Adrenal gland (tissue), 12 donors: Measurements from ENCODE around the gene RPS15. TPM values are rescaled to one million over a fixed set of nuclear protein-coding genes. Genes with fewer than 3 reads are reported as not detected.

Source experiments
- DNase-seq, 7 donors: peaks; one replicate each; pipeline ENCODE4 v3.0.0-alpha.2; 2019 to 2020
- H3K27ac ChIP-seq, 5 donors: fragments of 200-600 bp; sonication (generic) in 4 of 5; 1 replicate in 3 of 5; 2 replicates in 2 of 5; pipeline versions ENCODE4 v1.5.1 to v1.8.0; 2016 to 2020; ENCODE audit warnings: mild to moderate bottlenecking in 1 of 5
- H3K27me3 ChIP-seq: fragments of 200-600 bp; 2 replicates; pipeline ENCODE4 v1.8.0; 2021
- H3K36me3 ChIP-seq, 2 donors: fragments of 200-600 bp; replicated peaks in 1 of 2; 1 replicate in 1 of 2; 2 replicates in 1 of 2; pipeline versions ENCODE4 v1.5.1 to v1.8.0; 2018 to 2022
- H3K4me1 ChIP-seq, 2 donors: fragments of 200-600 bp; replicated peaks in 1 of 2; 1 replicate in 1 of 2; 2 replicates in 1 of 2; pipeline versions ENCODE4 v1.5.1 to v1.8.0; 2018 to 2021
- H3K4me3 ChIP-seq, 4 donors: fragments of 200-600 bp; sonication (generic) in 3 of 4; one replicate each; pipeline ENCODE4 v1.5.1; 2016 to 2018
- H3K9me3 ChIP-seq, 3 donors: fragments of 200-600 bp; sonication (generic) in 1 of 3; replicated peaks in 1 of 3; 1 replicate in 2 of 3; 2 replicates in 1 of 3; pipeline versions ENCODE4 v1.5.1 to v1.8.0; 2016 to 2021
- POLR2A ChIP-seq, 2 donors: fragments of 450-650 bp; IDR thresholded peaks; one replicate each; pipeline ENCODE4 v1.6.1; 2017; ENCODE audit warnings: antibody characterized with exemption in 2 of 2, mild to moderate bottlenecking in 2 of 2, moderate library complexity in 1 of 2
- WGBS, 4 donors: extraction: QIAGEN DNeasy Blood & Tissue Kit in 2 of 4; methylation state at CpG; one replicate each; pipeline versions ENCODE4 v1.1.5 to v1.1.7; 2013 to 2017; 5-methylcytosine and 5-hydroxymethylcytosine counted together
- intact Hi-C, 2 donors: fragments of 100-400 bp; cut with DNase I; formaldehyde crosslinking; loops; one replicate each; pipeline versions ENCODE4 v1.14.1 to v1.15.0; 2022 to 2023
- polyA plus RNA-seq, 3 donors: library from polyadenylated mRNA; stranded (reverse); fragments of 200-250 nt in 2 of 3; fragments of 350-450 nt in 1 of 3; fragmentation: Illumina TruSeq in 1 of 3; extraction: RNeasy Lipid Tissue Mini Kit (QIAGEN cat#74804) in 1 of 3; gene quantifications; one replicate each; pipeline ENCODE4 v1.2.3, GENCODE V29; 2013 to 2014
- total RNA-seq, 9 donors: library from RNA; depleted of rRNA in 4 of 9; stranded (reverse); fragments of >200 nt in 4 of 9; fragments of 120-200 nt in 1 of 9; fragmentation: NEBNext Ultra II Directional in 1 of 9; extraction: Animal tissue kit (Norgen Biotek cat#: 25700) in 1 of 9; gene quantifications; one replicate each; pipeline versions ENCODE4 v1.1.0 to v1.2.4, GENCODE V29; 2013 to 2023
- TF ChIP-seq, protein P1 (sequence below), 6 experiments: fragments of 450-650 bp in 4 of 6; fragments of 200-600 bp in 2 of 6; sonication (generic) in 1 of 6; IDR thresholded peaks; 1 replicate in 5 of 6; 2 replicates in 1 of 6; pipeline versions ENCODE4 v1.5.1 to v1.8.0; 2016 to 2021; ENCODE audit warnings: antibody characterized with exemption in 6 of 6, mild to moderate bottlenecking in 2 of 6, moderate library complexity in 1 of 6
- donor health status: healthy with polysubstance abuse.
- donor health status: Bipolar disorder and iron deficiency.
- donor health status: DM: yes; HTN: yes; CAD: no.
- donor health status: DM: no; HTN: no; CAD: no.
- donor health status: DM: no; HTN: no; CAD: no.
- donor health status: DM: yes; HTN: yes; CAD: no.

Gene RPS15
- total and polyA plus RNA-seq, 12 donors, result 471 to 4,071 (median 1,829) TPM

GRCh38 chr19:1410789-1411188 lies 27.4 kb upstream of the RPS15 start:
- Histone ChIP-seq H3K36me3 (peaks cover 0 to 12% of the 10 kb centered on the region in 2 donors), H3K27ac (peak overlapping the region; percentile 62 to 99 (median 94)), H3K27me3 (no peaks in the 10 kb centered on the region), H3K4me1 (peaks cover 39 to 53% of the 10 kb centered on the region in 2 donors), H3K4me3 (no peak overlapping the region), H3K9me3 (no peaks in the 10 kb centered on the region)
- 60 to 74% (median 72%) methylated on average over 6 to 9 of the region's 9 CpGs for WGBS, 4 donors
- TF ChIP-seq, protein P1, sequence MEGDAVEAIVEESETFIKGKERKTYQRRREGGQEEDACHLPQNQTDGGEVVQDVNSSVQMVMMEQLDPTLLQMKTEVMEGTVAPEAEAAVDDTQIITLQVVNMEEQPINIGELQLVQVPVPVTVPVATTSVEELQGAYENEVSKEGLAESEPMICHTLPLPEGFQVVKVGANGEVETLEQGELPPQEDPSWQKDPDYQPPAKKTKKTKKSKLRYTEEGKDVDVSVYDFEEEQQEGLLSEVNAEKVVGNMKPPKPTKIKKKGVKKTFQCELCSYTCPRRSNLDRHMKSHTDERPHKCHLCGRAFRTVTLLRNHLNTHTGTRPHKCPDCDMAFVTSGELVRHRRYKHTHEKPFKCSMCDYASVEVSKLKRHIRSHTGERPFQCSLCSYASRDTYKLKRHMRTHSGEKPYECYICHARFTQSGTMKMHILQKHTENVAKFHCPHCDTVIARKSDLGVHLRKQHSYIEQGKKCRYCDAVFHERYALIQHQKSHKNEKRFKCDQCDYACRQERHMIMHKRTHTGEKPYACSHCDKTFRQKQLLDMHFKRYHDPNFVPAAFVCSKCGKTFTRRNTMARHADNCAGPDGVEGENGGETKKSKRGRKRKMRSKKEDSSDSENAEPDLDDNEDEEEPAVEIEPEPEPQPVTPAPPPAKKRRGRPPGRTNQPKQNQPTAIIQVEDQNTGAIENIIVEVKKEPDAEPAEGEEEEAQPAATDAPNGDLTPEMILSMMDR (IDR thresholded peaks at IDR 0.05), result no peak
- no peak for TF ChIP-seq POLR2A (IDR thresholded peaks at IDR 0.05)
- intact Hi-C loops, result no loop called here
- DNase-seq, result no peak

GRCh38 chr19:1411255-1412191 lies 26.7 kb upstream of the RPS15 start:
- Histone ChIP-seq H3K4me3 (no peak overlapping the region), H3K27ac (peak overlapping the region; percentile 62 to 99 (median 94)), H3K9me3 (no peaks in the 10 kb centered on the region), H3K36me3 (peaks cover 0 to 12% of the 10 kb centered on the region in 2 donors), H3K4me1 (peaks cover 46 to 60% of the 10 kb centered on the region in 2 donors), H3K27me3 (no peaks in the 10 kb centered on the region)
- TF ChIP-seq POLR2A (IDR thresholded peaks at IDR 0.05), result peak; percentile 23 to 37
- TF ChIP-seq, protein P1 (IDR thresholded peaks at IDR 0.05), result no peak
- intact Hi-C loops, result no loop called here
- 46 to 51% (median 50%) methylated on average over 10 to 29 of the region's 29 CpGs for WGBS, 4 donors
- DNase-seq, result peak; percentile 67 to 95 (median 82)

DNA sequence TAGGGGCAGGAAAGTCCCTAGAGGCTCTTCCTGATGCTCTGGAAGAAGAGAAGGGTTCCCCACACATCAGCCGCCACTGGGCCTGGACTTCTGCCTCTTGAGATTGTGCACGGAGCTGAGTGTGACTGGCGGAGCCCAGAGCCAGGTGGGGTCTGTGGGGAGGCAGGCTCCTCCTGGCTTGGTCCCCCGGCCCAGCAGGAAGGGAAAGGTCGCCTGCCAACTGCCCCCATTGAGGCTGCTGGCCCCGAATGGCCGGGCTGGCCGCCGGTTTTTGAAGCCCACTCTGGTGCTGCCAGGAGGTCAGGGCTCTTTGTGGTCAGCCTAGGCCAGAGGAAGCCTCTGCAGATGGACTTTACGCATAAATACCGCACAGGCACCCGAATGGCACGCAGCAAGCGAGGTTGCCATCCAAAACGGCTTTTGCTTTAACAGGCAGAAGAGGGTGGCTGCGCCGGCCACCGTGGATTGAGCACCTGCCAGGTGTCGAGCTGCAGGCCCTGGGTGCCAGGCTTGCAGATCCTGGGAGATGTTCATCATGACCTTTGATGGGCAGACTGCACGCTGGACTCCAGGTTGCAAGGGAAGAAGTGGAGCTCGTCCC lies 25.8 kb upstream of the RPS15 start:
- H3K27ac ChIP-seq, result peak overlapping the region in 4 of 5 donors; percentile 62 to 99 (median 94)
- no peaks in the 10 kb centered on the region for H3K27me3 ChIP-seq
- H3K9me3 ChIP-seq, result no peaks in the 10 kb centered on the region
- intact Hi-C loops, result no loop called here
- no peak for TF ChIP-seq POLR2A (IDR thresholded peaks at IDR 0.05)
- TF ChIP-seq, protein P1 (IDR thresholded peaks at IDR 0.05), result no peak
- peaks cover 0 to 12% of the 10 kb centered on the region in 2 donors for H3K36me3 ChIP-seq
- DNase-seq, result no peak
- no peak overlapping the region for H3K4me3 ChIP-seq
- WGBS, 4 donors, result 72 to 79% (median 76%) methylated on average over 12 to 21 of the region's 21 CpGs
- H3K4me1 ChIP-seq, result peaks cover 55 to 69% of the 10 kb centered on the region in 2 donors
